Vagina (tissue), 2 donors: Measurements from ENCODE around the gene CHCHD2. TPM values are rescaled to one million over a fixed set of nuclear protein-coding genes. Genes with fewer than 3 reads are reported as not detected.
"Not testable (repeated sequence)": the region's sequence is repeated elsewhere in the genome, so short reads cannot be mapped to it uniquely, and the experiment has no call there.

Experiments
- DNase-seq, 2 donors: peaks; one replicate each; pipeline ENCODE4 v3.0.0-alpha.2; 2017; ENCODE audit errors: extremely low spot score in 2 of 2
- H3K27ac ChIP-seq: fragments of 200-600 bp; sonication (generic); one replicate; pipeline ENCODE4 v1.5.1; 2019
- H3K27me3 ChIP-seq: fragments of 200-600 bp; sonication (generic); one replicate; pipeline ENCODE4 v1.5.1; 2019
- H3K36me3 ChIP-seq, 2 donors: fragments of 200-600 bp; sonication (generic); one replicate each; pipeline ENCODE4 v1.5.1; 2017 to 2019
- H3K4me1 ChIP-seq: fragments of 200-600 bp; sonication (generic); one replicate; pipeline ENCODE4 v1.5.1; 2019
- H3K4me3 ChIP-seq, 2 donors: fragments of 200-600 bp; sonication (generic); 1 replicate in 1 of 2; 2 replicates in 1 of 2; pipeline ENCODE4 v1.5.1; 2016 to 2019
- H3K9me3 ChIP-seq: fragments of 200-600 bp; sonication (generic); one replicate; pipeline ENCODE4 v1.5.1; 2019
- POLR2A ChIP-seq, 2 donors: fragments of 450-650 bp; IDR thresholded peaks; one replicate each; pipeline ENCODE4 v1.6.1; 2017; ENCODE audit warnings: antibody characterized with exemption in 2 of 2, mild to moderate bottlenecking in 2 of 2, moderate library complexity in 2 of 2
- POLR2AphosphoS5 ChIP-seq, 2 donors: sonication (generic); formaldehyde crosslinking; IDR thresholded peaks; one replicate each; pipeline ENCODE4 v1.9.0; 2017; ENCODE audit warnings: antibody characterized with exemption in 2 of 2, mild to moderate bottlenecking in 2 of 2, low read depth in 1 of 2; ENCODE audit not compliant: insufficient read depth in 1 of 2
- intact Hi-C: fragments of 100-400 bp; cut with DNase I; formaldehyde crosslinking; loops from one replicate; pipeline ENCODE4 v1.15.1; 2023
- total RNA-seq: library from RNA; depleted of rRNA; stranded (reverse); fragments of >200 nt; gene quantifications from one replicate; pipeline ENCODE4 v1.2.3, GENCODE V29; 2016
- TF ChIP-seq, protein P1 (sequence below), 3 experiments: fragments of 450-650 bp in 2 of 3; fragments of 200-600 bp in 1 of 3; sonication (generic) in 1 of 3; IDR thresholded peaks; one replicate each; pipeline ENCODE4 v1.5.1; 2017 to 2019; ENCODE audit warnings: antibody characterized with exemption in 3 of 3, mild to moderate bottlenecking in 2 of 3, moderate library complexity in 2 of 3

Gene CHCHD2
- total RNA-seq, 1 donor from 2014 or later, result 306 TPM

DNA sequence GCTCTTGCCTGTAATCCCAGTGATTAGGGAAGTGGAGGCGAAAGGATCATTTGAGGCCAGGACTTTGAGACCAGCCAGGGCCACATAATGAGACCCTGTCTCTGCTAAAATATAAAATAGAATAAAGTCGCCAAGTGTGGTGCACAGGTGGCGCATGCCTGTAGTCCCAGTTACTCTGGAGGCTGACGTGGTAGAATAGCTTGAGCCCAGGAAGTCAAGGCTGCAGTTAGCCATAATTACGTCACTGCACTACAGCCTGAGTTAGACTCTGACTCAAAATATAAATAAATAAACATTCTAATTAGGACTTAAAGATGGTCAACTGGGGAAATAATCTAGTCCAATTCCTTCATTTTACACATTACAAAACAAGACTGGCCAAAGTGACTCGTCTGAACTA, 768 bp downstream of the CHCHD2 start:
- Histone ChIP-seq H3K27ac (peak overlapping the region; percentile 79), H3K27me3 (no peaks in the 10 kb centered on the region), H3K36me3 (peaks cover 5 to 38% of the 10 kb centered on the region in 2 donors), H3K9me3 (no peaks in the 10 kb centered on the region), H3K4me1 (peaks cover 18% of the 10 kb centered on the region), H3K4me3 (peak overlapping the region; percentile 79 to 98)
- intact Hi-C loops, result no loop called here
- TF ChIP-seq, protein P1, sequence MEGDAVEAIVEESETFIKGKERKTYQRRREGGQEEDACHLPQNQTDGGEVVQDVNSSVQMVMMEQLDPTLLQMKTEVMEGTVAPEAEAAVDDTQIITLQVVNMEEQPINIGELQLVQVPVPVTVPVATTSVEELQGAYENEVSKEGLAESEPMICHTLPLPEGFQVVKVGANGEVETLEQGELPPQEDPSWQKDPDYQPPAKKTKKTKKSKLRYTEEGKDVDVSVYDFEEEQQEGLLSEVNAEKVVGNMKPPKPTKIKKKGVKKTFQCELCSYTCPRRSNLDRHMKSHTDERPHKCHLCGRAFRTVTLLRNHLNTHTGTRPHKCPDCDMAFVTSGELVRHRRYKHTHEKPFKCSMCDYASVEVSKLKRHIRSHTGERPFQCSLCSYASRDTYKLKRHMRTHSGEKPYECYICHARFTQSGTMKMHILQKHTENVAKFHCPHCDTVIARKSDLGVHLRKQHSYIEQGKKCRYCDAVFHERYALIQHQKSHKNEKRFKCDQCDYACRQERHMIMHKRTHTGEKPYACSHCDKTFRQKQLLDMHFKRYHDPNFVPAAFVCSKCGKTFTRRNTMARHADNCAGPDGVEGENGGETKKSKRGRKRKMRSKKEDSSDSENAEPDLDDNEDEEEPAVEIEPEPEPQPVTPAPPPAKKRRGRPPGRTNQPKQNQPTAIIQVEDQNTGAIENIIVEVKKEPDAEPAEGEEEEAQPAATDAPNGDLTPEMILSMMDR (IDR thresholded peaks at IDR 0.05), result no peak
- no peak for TF ChIP-seq POLR2AphosphoS5 (IDR thresholded peaks at IDR 0.05; ENCODE audit: insufficient read depth in 1 of 2, low read depth in 1 of 2)
- TF ChIP-seq POLR2A (IDR thresholded peaks at IDR 0.05), result no peak
- DNase-seq, result no peak

DNA sequence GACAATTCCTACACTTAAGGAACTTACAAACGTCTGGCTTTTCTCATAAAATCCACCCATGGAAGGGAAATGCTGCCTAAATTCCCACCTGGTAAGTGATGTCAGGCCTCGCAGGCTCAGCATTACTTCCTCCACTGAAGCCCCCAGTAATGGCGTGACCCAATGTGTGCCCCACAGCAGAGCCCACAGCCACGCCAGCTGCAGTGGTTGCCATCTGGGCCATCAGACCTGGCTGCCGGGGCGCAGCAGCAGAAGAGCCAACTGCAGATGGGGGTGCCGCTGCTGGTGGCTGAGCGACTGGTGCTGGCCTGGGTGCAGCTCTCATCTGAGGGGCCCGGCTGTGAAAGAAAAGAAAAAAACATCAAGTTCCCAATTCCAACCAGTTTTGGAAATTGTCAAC, 2.1 kb downstream of the CHCHD2 start:
- H3K9me3 ChIP-seq, H3K27me3 ChIP-seq, intact Hi-C loops, DNase-seq, H3K27ac ChIP-seq, H3K4me3 ChIP-seq: not testable (repeated sequence)
- Histone ChIP-seq H3K36me3 (peaks cover 5 to 48% of the 10 kb centered on the region in 2 donors), H3K4me1 (peaks cover 18% of the 10 kb centered on the region)

DNA sequence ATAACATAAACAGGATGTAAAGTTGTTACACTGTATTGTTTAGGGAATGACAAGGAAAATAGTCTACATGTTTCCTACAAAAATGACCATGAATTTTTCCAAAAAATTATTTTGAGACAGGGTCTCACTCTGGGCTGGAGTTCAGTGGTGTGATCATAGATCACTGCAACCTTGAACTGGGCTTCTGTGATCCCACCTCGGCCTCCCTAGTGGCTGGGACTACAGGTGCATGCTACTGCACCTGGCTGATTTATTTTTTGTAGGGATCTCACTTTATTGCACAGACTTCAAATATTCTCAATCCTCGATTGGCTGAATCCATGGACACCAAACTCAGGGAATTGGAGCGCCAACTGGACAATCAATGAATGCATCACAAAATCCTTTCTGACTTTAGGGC, 6.6 kb downstream of the CHCHD2 start:
- H3K36me3 ChIP-seq, result peaks cover 5 to 49% of the 10 kb centered on the region in 2 donors
- intact Hi-C loops, result no loop called here
- H3K27me3 ChIP-seq, result no peaks in the 10 kb centered on the region
- no peak for DNase-seq
- no peak overlapping the region for H3K27ac ChIP-seq
- H3K4me3 ChIP-seq, result no peak overlapping the region
- H3K4me1 ChIP-seq, result peaks cover 7% of the 10 kb centered on the region
- H3K9me3 ChIP-seq, result no peaks in the 10 kb centered on the region
- TF ChIP-seq POLR2AphosphoS5 (IDR thresholded peaks at IDR 0.05; ENCODE audit: insufficient read depth in 1 of 2, low read depth in 1 of 2) (no peak), POLR2A (IDR thresholded peaks at IDR 0.05) (no peak)
- TF ChIP-seq, protein P1 (IDR thresholded peaks at IDR 0.05), result no peak

DNA sequence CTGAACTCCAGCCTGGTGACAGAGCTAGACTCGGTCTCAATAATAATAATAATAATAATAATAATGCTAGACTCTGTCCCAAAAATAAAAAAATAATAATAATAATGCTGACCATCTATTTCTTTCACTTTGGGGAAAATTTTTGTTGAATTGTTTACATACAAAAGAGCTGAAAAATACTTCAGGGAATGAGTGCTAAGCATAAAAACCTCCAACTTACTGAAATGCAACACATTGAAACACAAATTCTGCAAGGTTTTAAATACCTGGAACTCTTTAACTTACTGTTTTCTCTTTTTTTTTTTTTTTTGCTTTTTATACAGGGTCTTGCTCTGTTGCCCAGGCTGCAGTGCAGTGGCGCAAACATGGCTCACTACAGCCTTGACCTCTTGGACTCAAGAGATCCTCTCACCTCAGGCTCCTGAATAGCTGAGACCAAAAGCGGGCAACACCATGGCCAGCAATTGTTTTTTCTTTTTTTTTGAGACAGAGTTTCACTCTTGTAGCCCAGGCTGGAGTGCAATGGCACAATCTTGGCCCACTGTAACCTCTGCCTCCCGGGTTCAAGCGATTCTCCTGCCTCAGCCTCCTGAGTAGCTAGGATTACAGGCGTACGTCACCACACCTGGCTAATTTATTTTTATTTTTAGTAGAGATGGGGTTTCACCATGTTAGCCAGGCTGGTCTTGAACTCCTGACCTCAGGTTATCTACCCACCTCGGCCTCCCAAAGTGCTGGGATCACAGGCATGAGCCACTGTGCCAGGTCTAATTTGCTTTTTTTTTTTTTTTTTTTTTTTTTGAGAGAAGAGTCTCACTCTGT, 7.9 kb downstream of the CHCHD2 start:
- intact Hi-C loops, DNase-seq: not testable (repeated sequence)

DNA sequence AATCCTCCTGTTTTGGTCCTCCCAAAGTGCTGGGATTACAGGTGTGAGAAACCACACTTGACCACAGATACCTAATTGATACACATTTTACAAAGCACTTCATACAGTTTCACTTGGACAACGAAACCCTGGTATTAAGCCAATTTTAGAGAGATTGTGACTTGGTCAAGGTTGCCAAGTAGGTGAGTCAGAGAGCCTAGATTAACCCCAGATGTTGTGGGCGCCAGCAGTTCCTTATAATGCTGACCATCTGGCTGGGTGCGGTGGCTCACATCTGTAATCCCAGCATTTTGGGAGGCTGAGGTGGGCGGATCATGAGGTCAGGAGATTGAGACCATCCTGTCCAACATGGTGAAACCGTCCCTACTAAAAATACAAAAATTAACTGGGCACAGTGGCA, 8.6 kb downstream of the CHCHD2 start:
- Histone ChIP-seq H3K27ac (no peak overlapping the region), H3K27me3 (no peaks in the 10 kb centered on the region), H3K4me3 (no peak overlapping the region), H3K36me3 (peaks cover 4 to 34% of the 10 kb centered on the region in 2 donors), H3K9me3 (no peaks in the 10 kb centered on the region), H3K4me1 (peaks cover 10% of the 10 kb centered on the region)
- DNase-seq, result no peak
- no peak for TF ChIP-seq POLR2A (IDR thresholded peaks at IDR 0.05)
- TF ChIP-seq POLR2AphosphoS5 (IDR thresholded peaks at IDR 0.05; ENCODE audit: insufficient read depth in 1 of 2, low read depth in 1 of 2), result no peak
- TF ChIP-seq, protein P1 (IDR thresholded peaks at IDR 0.05), result no peak
- intact Hi-C loops, result no loop called here

More for the DNA sequence above, 7.9 kb downstream of the CHCHD2 start:
- not testable (repeated sequence) for H3K27ac ChIP-seq, H3K9me3 ChIP-seq, H3K4me1 ChIP-seq, H3K4me3 ChIP-seq, H3K27me3 ChIP-seq
- peaks cover 5 to 41% of the 10 kb centered on the region in 2 donors for H3K36me3 ChIP-seq

DNA sequence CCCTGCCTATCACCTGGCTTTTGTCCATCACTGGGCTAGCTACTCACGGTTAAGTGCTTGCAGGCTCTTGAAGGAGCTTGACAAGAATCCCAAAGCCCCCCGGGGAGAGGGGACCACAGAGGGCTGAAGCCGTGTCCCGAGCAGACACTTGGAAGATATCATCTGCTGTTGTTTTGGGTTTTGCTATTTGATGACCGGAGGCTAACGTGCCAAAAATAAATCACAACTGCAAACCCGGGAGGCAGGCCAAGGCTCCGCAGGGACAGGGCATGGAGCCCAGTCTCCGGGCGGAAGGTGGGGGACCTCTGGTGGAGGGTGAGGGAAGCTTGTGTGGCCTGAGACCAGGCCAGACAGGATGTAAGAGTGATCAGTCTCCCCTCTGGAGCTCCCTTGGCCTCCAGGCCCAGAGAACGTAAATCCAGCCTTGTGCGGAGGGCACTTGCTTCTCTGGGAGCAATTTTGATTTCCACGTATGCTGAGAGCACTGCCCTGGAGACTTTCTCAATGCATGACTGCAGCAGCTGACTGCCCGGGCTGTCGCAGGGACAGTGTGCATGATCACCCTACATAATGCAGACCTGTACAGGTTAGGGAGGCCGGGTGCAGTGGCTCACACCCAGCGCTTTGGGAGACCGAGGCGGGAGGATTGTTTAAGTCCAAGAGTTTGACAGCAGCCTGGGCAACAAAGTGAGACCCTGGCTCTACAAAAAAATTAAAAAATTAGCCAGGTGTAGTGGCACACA, 13.3 kb downstream of the CHCHD2 start, which contains the start of gene PHKG1:
TSS of gene PHKG1 (minus strand) at position 164 of the 743 bp plus-strand sequence. CDS start 4,011 bp downstream, outside the sequence.
- intact Hi-C loops, result no loop called here
- no peak for DNase-seq
- Histone ChIP-seq H3K36me3 (no peaks in the 10 kb centered on the region), H3K27me3 (no peaks in the 10 kb centered on the region), H3K4me3 (peak within 1 kb of the TSS in 1 of 2 donors; percentile 27), H3K4me1 (peaks cover 24% of the 10 kb centered on the region), H3K9me3 (no peaks in the 10 kb centered on the region), H3K27ac (peak within 1 kb of the TSS; percentile 42)
- TF ChIP-seq POLR2AphosphoS5 (IDR thresholded peaks at IDR 0.05; ENCODE audit: insufficient read depth in 1 of 2, low read depth in 1 of 2) (peak; percentile 13 to 55), POLR2A (IDR thresholded peaks at IDR 0.05) (no peak)
- TF ChIP-seq, protein P1 (IDR thresholded peaks at IDR 0.05), result no peak

DNA sequence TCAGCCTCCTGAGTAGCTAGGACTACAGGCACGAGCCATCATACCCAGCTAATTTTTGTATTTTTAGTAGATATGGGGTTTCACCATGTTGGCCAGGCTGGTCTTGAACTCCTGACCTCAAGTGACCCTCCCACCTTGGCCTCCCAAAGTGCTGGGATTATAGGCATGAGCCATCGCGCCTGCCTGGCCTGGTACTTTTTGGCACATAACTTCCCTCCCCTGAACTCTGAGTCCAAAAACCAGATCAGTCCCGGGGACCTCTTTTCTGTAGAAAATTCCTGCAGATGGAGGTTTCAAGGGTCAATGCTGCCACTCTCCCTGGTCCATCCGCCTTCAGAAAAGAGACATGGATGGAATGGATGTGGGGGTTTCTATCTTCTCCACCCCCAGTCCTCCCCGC, 13.9 kb downstream of the CHCHD2 start:
- H3K9me3 ChIP-seq, DNase-seq, H3K36me3 ChIP-seq, intact Hi-C loops, H3K27me3 ChIP-seq: not testable (repeated sequence)
- H3K27ac ChIP-seq, result peak overlapping the region; percentile 42
- H3K4me1 ChIP-seq, result peaks cover 24% of the 10 kb centered on the region
- H3K4me3 ChIP-seq, result peak overlapping the region in 1 of 2 donors; percentile 27
